22Rv1 (cell line): Measurements from ENCODE around the gene GALC.
A peak's percentile ranks its signal among the peaks of the same experiment; 100 is the strongest.

ENCODE experiments used
- H3K27ac ChIP-seq: fragments of 450-650 bp; 2 replicates; pipeline ENCODE4 v1.5.1; 2017
- CTCF ChIP-seq: fragments of 450-650 bp; IDR thresholded peaks from 2 replicates; pipeline ENCODE4 v1.5.1; 2017; ENCODE audit warnings: mild to moderate bottlenecking
- ZFX ChIP-seq: fragments of 450-650 bp; IDR thresholded peaks from 2 replicates; pipeline ENCODE4 v1.6.1; 2017; ENCODE audit warnings: antibody characterized with exemption, borderline replicate concordance

The GALC gene

DNA sequence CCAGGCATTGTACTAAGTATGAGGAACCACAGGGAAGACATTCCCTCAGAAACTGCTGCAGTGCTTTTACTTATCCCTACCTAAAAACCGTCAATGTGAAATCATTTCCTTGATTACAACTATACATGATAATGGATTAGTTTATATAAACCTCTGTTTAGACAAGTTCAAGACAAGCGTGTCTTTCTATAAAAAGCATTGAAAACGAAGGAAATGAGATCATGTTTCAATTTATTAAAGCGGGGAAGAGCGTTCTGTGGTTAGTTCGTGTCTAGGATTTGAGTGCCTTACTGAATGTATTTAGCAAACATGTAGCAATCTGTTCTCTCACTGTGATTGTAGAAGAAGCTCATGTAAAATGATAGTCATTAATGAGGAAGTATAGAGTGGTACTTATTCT lies 37.5 kb downstream of the GALC start:
- TF ChIP-seq ZFX, result no peak
- no peak for TF ChIP-seq CTCF
- H3K27ac ChIP-seq, result no peak overlapping the region

DNA sequence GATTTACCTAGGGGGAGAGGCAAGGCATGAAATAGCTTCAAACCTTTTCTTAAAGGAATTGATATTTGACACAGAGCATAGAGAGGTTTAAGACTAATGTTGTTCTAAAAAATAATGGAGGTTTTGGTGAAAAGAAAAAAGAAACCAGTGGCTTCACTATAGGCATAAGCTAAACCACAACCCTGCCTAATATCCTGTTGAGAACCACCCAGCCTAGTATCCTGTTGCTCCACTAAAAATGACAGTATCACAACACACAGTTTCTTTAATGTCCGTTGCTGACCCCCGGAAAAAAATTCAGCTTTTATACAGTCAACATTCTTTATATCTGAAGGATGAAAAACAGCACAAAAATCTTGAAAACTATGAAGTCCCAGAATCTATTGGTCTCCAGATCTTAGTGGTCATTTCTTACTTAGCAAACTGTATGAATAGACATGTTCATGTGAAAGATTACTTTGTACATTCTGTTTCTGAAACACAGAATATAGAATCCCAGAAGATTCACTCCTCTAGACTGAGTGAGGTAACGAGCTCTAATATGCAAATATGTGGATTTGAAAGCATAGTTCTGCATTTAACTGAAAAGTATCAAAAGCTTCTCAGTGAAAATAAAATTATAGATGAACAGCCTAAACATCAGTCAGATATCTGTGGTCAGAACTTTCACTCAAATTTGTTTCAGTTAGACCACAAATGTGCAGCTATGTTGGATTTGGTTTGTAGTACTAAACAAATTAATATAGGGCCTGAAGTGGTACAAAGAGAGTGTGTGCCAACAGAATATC lies 40.5 kb downstream of the GALC start:
- no peak overlapping the region for H3K27ac ChIP-seq
- TF ChIP-seq CTCF (no peak), ZFX (no peak)

- no peak overlapping the region for H3K27ac ChIP-seq
- TF ChIP-seq ZFX, result no peak
- peak; percentile 79 for TF ChIP-seq CTCF
These were observed 47.9 kb downstream of the GALC start for GRCh38 chr14:87944987-87945604.

GRCh38 chr14:87940894-87941293 lies 52.1 kb downstream of the GALC start:
- no peak for TF ChIP-seq ZFX
- TF ChIP-seq CTCF, result no peak
- H3K27ac ChIP-seq, result no peak overlapping the region

DNA sequence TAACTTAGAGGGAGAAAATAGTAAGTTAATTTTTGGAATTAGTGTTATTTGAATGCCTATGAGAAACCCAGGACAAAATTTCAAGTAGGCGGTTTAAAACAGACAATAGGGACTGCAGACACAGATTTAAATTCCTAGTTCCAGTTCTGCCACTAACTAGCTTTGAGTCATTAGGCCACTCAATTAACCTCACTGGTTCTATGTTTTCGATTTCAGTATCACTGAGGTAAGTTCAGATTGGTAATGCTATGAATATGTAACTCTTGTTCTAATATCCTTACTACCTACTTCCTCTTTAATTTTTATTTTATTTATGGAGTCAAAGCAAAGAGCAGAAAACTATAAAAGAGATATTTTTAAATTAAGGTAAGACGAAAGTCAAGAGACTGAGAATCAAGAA lies 52.6 kb downstream of the GALC start:
- H3K27ac ChIP-seq, result no peak overlapping the region
- TF ChIP-seq ZFX (no peak), CTCF (no peak)

DNA sequence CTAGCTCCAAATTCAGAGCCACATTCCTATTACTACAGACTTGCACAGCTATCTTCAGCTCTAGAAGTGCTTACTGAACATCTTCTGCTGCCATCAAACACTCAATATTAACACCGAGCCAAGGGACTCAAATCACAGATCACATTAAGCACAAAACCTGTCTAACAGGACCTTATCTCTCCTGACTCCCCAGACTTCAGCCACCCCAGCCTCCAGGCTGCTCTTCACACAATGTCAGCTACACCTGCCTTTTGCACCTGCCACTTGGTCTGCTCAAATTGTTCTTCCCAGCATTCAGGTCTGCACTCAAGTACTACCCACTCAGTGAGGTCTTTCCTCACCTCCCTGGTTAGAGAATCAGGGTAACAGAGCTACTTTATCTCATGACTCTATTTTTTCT lies 57.1 kb downstream of the GALC start:
- no peak for TF ChIP-seq CTCF
- TF ChIP-seq ZFX, result no peak
- no peak overlapping the region for H3K27ac ChIP-seq
